DMS 273 treated with DMSO at 0.1 percent for 48 hours (cell line): ENCODE results near the gene TRIM5.
"Not testable (repeated sequence)": the region's sequence is repeated elsewhere in the genome, so short reads cannot be mapped to it uniquely, and the experiment has no call there.

ENCODE experiments used
- DNase-seq: peaks from one replicate; lab custom pipeline; 2025; lab: John Stamatoyannopoulos, UW

The TRIM5 gene, protein sequence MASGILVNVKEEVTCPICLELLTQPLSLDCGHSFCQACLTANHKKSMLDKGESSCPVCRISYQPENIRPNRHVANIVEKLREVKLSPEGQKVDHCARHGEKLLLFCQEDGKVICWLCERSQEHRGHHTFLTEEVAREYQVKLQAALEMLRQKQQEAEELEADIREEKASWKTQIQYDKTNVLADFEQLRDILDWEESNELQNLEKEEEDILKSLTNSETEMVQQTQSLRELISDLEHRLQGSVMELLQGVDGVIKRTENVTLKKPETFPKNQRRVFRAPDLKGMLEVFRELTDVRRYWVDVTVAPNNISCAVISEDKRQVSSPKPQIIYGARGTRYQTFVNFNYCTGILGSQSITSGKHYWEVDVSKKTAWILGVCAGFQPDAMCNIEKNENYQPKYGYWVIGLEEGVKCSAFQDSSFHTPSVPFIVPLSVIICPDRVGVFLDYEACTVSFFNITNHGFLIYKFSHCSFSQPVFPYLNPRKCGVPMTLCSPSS

DNA sequence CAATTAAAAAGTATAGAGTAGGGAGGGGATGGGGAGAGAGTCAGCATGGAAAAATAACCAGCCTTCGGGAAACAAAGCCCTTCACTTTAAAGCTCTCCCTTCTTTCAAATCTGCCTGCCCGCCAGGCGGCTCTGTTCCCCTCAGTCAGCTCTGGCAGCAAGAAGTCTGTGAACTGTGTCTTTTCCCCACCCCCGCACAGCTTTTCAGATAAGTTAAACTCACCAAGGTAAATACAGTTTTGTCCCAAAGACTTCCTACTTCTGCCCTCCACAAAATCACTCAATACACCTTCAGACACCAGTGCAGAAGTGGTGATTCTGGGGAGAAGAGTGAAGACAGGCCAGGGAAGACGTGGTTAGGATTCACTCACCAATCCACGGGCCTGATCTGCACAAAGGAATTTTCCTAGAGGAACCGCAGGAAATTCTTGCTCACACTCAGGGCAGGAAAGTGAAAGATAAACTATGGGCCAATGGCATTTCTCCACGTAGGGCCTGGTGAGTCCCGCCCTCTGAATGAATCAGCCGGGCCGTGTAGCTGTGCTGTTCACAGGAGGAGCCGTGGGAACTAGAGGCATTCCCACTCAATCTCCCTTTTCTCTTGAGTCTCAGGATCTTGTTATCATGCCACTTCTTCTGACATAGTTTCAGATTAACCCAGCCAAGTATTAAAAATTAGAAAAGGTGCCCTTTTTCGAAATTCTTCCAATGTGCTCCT lies at the start of gene TRIM5:
TSS of gene TRIM5 (minus strand) at position 429 of the 717 bp plus-strand sequence. CDS start 4,897 bp downstream, outside the sequence.
- DNase-seq, result peak; percentile 3

GRCh38 chr11:5727691-5728090 lies 42.8 kb upstream of the TRIM5 start:
- no peak for DNase-seq

DNA sequence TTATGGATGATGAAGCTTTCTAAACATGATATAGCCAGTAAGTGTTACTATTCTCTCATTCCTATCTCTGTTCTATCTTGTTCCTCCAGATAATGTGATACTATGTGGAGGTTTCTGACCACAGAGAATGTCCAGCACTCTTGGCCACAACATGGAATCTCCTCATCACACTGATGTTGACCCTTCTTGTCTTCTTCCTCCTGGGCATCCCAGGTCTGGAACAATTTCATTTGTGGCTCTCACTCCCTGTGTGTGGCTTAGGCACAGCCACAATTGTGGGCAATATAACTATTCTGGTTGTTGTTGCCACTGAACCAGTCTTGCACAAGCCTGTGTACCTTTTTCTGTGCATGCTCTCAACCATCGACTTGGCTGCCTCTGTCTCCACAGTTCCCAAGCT lies 41.5 kb upstream of the TRIM5 start:
- no peak for DNase-seq

- DNase-seq, result no peak
Observed at GRCh38 chr11:5722622-5723021, 37.7 kb upstream of the TRIM5 start.

DNA sequence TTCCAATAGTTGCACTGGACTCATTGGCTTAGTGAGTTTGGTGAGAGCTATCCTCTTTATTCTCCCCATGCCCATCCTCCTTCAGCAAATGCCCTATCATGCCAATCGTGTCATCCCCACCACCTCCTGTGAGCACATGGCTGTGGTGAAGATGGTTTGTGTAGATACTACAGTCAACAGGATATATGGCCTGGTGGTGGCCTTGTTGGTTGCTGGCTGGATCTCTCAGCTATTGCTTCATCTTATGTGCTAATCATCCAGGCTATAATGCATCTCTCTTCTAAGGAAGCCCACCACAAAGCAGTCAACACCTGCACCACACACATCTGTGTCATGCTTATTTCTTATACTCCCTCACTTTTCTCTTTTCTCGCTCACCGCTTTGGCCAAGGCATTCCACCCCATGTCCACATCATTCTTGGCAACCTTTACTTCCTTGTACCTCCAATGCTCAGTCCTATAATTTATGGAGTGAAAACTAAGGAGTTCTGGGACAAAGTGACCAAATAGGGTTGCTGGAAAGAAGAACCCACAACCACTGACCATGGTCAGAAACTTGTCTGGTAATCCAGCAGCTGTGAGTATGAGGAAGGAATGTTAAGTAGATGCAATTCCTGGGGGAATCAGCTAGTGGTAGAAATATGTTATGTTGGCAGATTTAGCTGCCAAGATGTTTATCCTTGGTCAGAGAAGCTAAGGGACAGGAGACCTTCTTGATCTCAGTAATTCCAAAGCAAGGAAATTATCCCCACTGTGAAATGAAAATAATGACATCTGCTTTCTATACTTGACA lies 35.0 kb upstream of the TRIM5 start:
- no peak for DNase-seq

DNA sequence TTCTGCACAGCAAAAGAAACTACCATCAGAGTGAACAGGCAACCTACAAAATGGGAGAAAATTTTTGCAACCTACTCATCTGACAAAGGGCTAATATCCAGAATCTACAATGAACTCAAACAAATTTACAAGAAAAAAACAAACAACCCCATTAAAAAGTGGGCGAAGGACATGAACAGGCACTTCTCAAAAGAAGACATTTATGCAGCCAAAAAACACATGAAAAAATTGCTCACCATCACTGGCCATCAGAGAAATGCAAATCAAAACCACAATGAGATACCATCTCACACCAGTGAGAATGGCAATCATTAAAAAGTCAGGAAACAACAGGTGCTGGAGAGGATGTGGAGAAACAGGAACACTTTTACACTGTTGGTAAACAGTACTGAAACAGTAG lies 31.6 kb upstream of the TRIM5 start:
- not testable (repeated sequence) for DNase-seq

- no peak for DNase-seq
Observed at GRCh38 chr11:5713695-5714094, 28.8 kb upstream of the TRIM5 start.

DNA sequence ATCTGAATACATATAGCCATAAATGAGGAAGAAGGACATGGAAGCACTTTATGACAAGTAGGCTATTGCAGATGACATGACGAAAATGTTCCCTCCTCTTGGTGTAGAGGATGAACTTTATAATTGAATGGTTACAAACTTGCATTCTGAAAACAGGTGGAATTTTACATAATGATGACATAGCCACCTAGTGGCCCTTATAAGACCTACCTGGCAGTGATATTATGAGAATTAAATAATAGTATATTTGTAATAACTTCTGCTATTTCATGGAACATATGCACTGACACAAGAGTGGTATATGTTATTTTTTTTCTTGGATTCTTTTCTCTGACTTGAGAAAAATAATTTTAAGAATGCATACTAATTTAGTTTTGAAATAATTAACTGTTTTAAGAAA lies 27.6 kb upstream of the TRIM5 start:
- DNase-seq, result no peak

GRCh38 chr11:5705688-5706087 lies 20.8 kb upstream of the TRIM5 start:
- no peak for DNase-seq

- no peak for DNase-seq
Observed at GRCh38 chr11:5703741-5704536, 19.1 kb upstream of the TRIM5 start.

- no peak for DNase-seq
Observed at GRCh38 chr11:5701055-5701577, 16.2 kb upstream of the TRIM5 start.

DNA sequence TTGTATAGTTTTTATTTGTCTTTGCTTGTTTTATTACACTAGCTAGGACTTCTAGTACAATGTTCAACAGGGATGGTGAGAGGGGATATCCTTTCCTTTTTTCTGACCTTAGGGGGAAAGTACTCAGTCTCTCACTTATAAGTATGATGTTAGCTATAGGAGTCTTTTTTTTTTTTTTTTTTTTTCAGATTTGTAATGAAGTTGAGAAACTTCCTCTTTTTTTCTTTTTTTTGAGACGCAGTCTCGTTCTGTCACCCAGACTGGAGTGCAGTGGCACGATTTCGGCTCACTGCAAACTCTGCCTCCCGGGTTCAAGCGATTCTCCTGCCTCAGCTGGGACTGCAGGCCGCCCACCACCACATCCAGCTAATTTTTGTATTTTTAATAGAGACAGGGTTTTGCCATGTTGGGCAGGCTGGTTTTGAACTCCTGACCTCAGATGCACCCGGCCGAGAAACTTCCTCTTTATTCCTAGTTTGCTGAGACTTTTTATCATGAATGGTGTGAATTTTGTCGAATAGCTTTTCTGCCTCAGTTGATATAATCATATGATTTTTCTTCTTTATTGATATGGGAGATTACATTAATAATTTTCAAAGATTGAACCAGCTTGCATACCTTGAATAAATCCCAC lies 15.7 kb upstream of the TRIM5 start:
- DNase-seq, result no peak

- no peak for DNase-seq
Observed at GRCh38 chr11:5698281-5698680, 13.4 kb upstream of the TRIM5 start.

DNA sequence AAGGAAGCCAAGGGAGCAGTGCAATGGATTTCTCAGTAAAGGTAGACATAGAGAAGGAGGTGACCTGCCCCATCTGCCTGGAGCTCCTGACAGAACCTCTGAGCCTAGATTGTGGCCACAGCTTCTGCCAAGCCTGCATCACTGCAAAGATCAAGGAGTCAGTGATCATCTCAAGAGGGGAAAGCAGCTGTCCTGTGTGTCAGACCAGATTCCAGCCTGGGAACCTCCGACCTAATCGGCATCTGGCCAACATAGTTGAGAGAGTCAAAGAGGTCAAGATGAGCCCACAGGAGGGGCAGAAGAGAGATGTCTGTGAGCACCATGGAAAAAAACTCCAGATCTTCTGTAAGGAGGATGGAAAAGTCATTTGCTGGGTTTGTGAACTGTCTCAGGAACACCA lies 11.3 kb upstream of the TRIM5 start:
- no peak for DNase-seq

DNA sequence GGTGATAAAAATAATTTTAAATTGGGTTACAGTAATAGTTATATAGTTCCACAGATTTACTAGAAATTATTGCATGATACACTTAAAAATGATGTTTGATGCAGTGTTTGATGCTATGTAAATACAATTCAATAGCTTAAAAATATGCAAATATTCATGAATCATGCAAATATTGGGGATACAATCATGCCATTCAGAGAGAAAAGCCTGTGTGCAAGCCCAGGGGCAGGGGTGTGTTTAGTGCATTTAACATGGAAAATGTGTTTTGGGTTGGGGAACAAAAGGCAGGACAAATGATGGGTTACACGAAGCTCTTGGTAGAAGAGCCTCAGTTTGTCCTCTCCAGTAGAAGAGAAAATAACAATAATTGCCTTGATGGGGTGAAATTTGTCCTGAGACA lies 10.7 kb upstream of the TRIM5 start:
- DNase-seq, result no peak

- DNase-seq, result no peak
Observed at GRCh38 chr11:5694642-5695041, 9.8 kb upstream of the TRIM5 start.

- no peak for DNase-seq
Observed at GRCh38 chr11:5691964-5692361, 7.1 kb upstream of the TRIM5 start.

GRCh38 chr11:5691238-5691963 lies 6.5 kb upstream of the TRIM5 start:
- DNase-seq, result not testable (repeated sequence)

- no peak for DNase-seq
Observed at GRCh38 chr11:5690736-5691135, 5.9 kb upstream of the TRIM5 start.

DNA sequence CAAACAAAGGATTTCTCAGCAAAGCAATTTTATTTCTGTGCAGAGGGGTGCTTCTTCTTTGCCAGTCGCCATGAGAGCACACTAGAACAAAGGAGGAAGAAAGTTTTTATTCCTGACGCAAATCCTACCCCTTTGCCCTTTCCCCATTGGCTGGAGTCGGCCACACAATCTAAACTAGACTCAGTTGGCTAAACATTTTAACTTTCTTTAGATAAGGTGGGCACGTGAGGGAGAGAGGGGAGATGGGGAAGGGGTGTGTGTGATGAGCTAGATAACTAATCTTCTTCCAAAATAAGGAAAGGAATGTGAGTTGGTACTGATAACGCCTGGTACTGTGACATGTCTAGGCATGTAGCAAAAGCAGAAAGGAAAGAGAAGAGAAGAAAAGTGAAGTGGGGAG lies 5.3 kb upstream of the TRIM5 start:
- DNase-seq, result no peak
